Common myeloid progenitor, CD34-positive (primary cell): ENCODE measurements around the gene SOBP.

Experiments
- CTCF ChIA-PET: fragments of 350-600 bp; sonication (Branson Sonifier 250); formaldehyde crosslinking; loops from one replicate; lab custom pipeline; 2021; ENCODE audit warnings: antibody characterized with exemption; lab: Charles Lee
- POLR2A ChIA-PET: fragments of 350-600 bp; sonication (Branson Sonifier 250); formaldehyde crosslinking; loops from one replicate; lab custom pipeline; 2021; ENCODE audit warnings: antibody characterized with exemption; lab: Charles Lee
- DNase-seq, 3 donors: peaks; one replicate each; pipeline versions ENCODE4 v3.0.0 to v3.0.0-alpha.2; 2013
- H3K27ac ChIP-seq, 2 experiments: 1 replicate in 1 of 2; 2 replicates in 1 of 2; pipeline ENCODE4 v1.7.0; 2013; ENCODE audit warnings: inconsistent platforms in 2 of 2, low read length in 2 of 2, mild to moderate bottlenecking in 2 of 2, low read depth in 1 of 2, moderate library complexity in 1 of 2; ENCODE audit not compliant: severe bottlenecking in 2 of 2, insufficient read depth in 1 of 2, poor library complexity in 1 of 2
- H3K27me3 ChIP-seq, 5 experiments: replicated peaks in 2 of 5; 1 replicate in 3 of 5; 2 replicates in 2 of 5; pipeline versions ENCODE4 v1.6.1 to v1.7.0; 2013; ENCODE audit warnings: low read length in 4 of 5, mild to moderate bottlenecking in 2 of 5, moderate library complexity in 2 of 5, inconsistent platforms in 1 of 5; ENCODE audit not compliant: insufficient read depth in 5 of 5, control insufficient read depth in 4 of 5
- H3K36me3 ChIP-seq, 4 experiments: 1 replicate in 2 of 4; 2 replicates in 2 of 4; pipeline versions ENCODE4 v1.6.1 to v1.7.0; 2013; ENCODE audit warnings: low read length in 3 of 4, control low read depth in 1 of 4, mild to moderate bottlenecking in 1 of 4; ENCODE audit not compliant: control insufficient read depth in 4 of 4, insufficient read depth in 4 of 4
- H3K4me1 ChIP-seq, 4 experiments: 1 replicate in 3 of 4; 2 replicates in 1 of 4; pipeline versions ENCODE4 v1.6.1 to v1.7.1; 2013; ENCODE audit warnings: low read length in 3 of 4, mild to moderate bottlenecking in 3 of 4, control low read depth in 1 of 4, inconsistent platforms in 1 of 4, moderate library complexity in 1 of 4; ENCODE audit not compliant: control insufficient read depth in 4 of 4, insufficient read depth in 4 of 4; ENCODE audit errors: control extremely low read depth in 1 of 4
- H3K4me3 ChIP-seq, 7 experiments: 1 replicate in 4 of 7; 2 replicates in 3 of 7; pipeline versions ENCODE4 v1.5.1 to v1.7.0; 2013; ENCODE audit warnings: mild to moderate bottlenecking in 7 of 7, low read length in 6 of 7, moderate library complexity in 6 of 7, inconsistent platforms in 2 of 7, low read depth in 2 of 7, control low read depth in 1 of 7; ENCODE audit not compliant: insufficient read depth in 4 of 7, control insufficient read depth in 1 of 7; ENCODE audit errors: extremely low read depth in 1 of 7
- H3K9me3 ChIP-seq, 5 experiments: 1 replicate in 4 of 5; 2 replicates in 1 of 5; pipeline versions ENCODE4 v1.6.1 to v1.7.1; 2013; ENCODE audit warnings: low read length in 4 of 5, mild to moderate bottlenecking in 2 of 5, inconsistent platforms in 1 of 5, low read depth in 1 of 5, moderate library complexity in 1 of 5; ENCODE audit not compliant: control insufficient read depth in 4 of 5, insufficient read depth in 2 of 5; ENCODE audit errors: control extremely low read depth in 1 of 5
- WGBS: methylation state at CpG from one replicate; pipeline ENCODE4 v1.1.5; 2013; ENCODE audit not compliant: insufficient coverage; 5-methylcytosine and 5-hydroxymethylcytosine counted together

Gene SOBP

GRCh38 chr6:107660839-107661238 is 170.9 kb downstream of the SOBP start:
- no peak for DNase-seq
- CTCF ChIA-PET = no interaction called here
- peaks cover 0 to 8% (median 6%) of the 10 kb centered on the region in 4 experiments for H3K4me1 ChIP-seq
- no peaks in the 10 kb centered on the region for H3K9me3 ChIP-seq
- H3K27me3 ChIP-seq = peaks cover 0 to 6% (median 0%) of the 10 kb centered on the region in 5 experiments
- WGBS = over 99% methylated on average over 10 of the region's 11 CpGs
- H3K4me3 ChIP-seq = no peak overlapping the region
- no peak overlapping the region for H3K27ac ChIP-seq
- POLR2A ChIA-PET = no interaction called here
- no peaks in the 10 kb centered on the region for H3K36me3 ChIP-seq

GRCh38 chr6:107661291-107661690 is 171.4 kb downstream of the SOBP start:
- Histone ChIP-seq H3K4me1 (peaks cover 0 to 8% (median 6%) of the 10 kb centered on the region in 4 experiments), H3K27me3 (peaks cover 0 to 6% (median 0%) of the 10 kb centered on the region in 5 experiments), H3K9me3 (no peaks in the 10 kb centered on the region), H3K36me3 (no peaks in the 10 kb centered on the region), H3K27ac (no peak overlapping the region), H3K4me3 (no peak overlapping the region)
- ChIA-PET POLR2A (no interaction called here), CTCF (interaction anchor here (1.0 kb wide), 1 partner anchor 13 kb away, joined by 4 read pairs; no protein-coding TSS in a partner anchor)
- DNase-seq = no peak
- 98% methylated on average over 3 of the region's 7 CpGs for WGBS

- ChIA-PET CTCF (interaction anchor here (1.0 kb wide), 1 partner anchor 12 kb away, joined by 4 read pairs; no protein-coding TSS in a partner anchor), POLR2A (no interaction called here)
- Histone ChIP-seq H3K27me3 (peaks cover 0 to 10% (median 0%) of the 10 kb centered on the region in 5 experiments), H3K36me3 (no peaks in the 10 kb centered on the region), H3K4me1 (peaks cover 0 to 8% (median 4%) of the 10 kb centered on the region in 4 experiments), H3K9me3 (no peaks in the 10 kb centered on the region), H3K4me3 (no peak overlapping the region), H3K27ac (no peak overlapping the region)
- DNase-seq = no peak
- 100% methylated on average over 3 of the region's 4 CpGs for WGBS
Measured at GRCh38 chr6:107662333-107662732, 172.4 kb downstream of the SOBP start.

- Histone ChIP-seq H3K36me3 (no peaks in the 10 kb centered on the region), H3K27ac (no peak overlapping the region), H3K4me3 (no peak overlapping the region), H3K4me1 (peaks cover 0 to under 1% (median 0%) of the 10 kb centered on the region in 4 experiments), H3K9me3 (no peaks in the 10 kb centered on the region), H3K27me3 (peaks cover 0 to 10% (median 0%) of the 10 kb centered on the region in 5 experiments)
- no peak for DNase-seq
- 97% methylated on average over 6 of the region's 6 CpGs for WGBS
- ChIA-PET CTCF (no interaction called here), POLR2A (no interaction called here)
Measured at GRCh38 chr6:107663308-107663707, 173.4 kb downstream of the SOBP start.

GRCh38 chr6:107665382-107665781 is 175.5 kb downstream of the SOBP start:
- ChIA-PET CTCF (interaction anchor here (1.6 to 1.7 kb wide), 2 partner anchors 9 to 15 kb away, joined by 4 read pairs; no protein-coding TSS in a partner anchor), POLR2A (no interaction called here)

GRCh38 chr6:107666084-107666980 is 176.4 kb downstream of the SOBP start:
- Histone ChIP-seq H3K9me3 (no peaks in the 10 kb centered on the region), H3K27me3 (peaks cover 0 to 12% (median 0%) of the 10 kb centered on the region in 5 experiments), H3K4me3 (no peak overlapping the region), H3K36me3 (no peaks in the 10 kb centered on the region), H3K4me1 (peaks cover 3 to 11% (median 8%) of the 10 kb centered on the region in 4 experiments), H3K27ac (no peak overlapping the region)
- no peak for DNase-seq
- ChIA-PET CTCF (interaction anchor here (1.7 kb wide), 1 partner anchor 14 kb away, joined by 4 read pairs; no protein-coding TSS in a partner anchor), POLR2A (no interaction called here)
- WGBS = 92% methylated on average over 13 of the region's 15 CpGs

More at GRCh38 chr6:107665382-107665781, 175.5 kb downstream of the SOBP start:
- peaks cover 0 to 12% (median 0%) of the 10 kb centered on the region in 5 experiments for H3K27me3 ChIP-seq
- no peaks in the 10 kb centered on the region for H3K9me3 ChIP-seq
- peaks cover 0 to 1% (median 0%) of the 10 kb centered on the region in 4 experiments for H3K4me1 ChIP-seq
- H3K4me3 ChIP-seq = no peak overlapping the region
- 100% methylated on average over 3 of the region's 4 CpGs for WGBS
- no peaks in the 10 kb centered on the region for H3K36me3 ChIP-seq
- no peak for DNase-seq
- H3K27ac ChIP-seq = no peak overlapping the region
